IPS-NIHi7 (cell line): Measurements from ENCODE around the gene NUCB1.
"Not testable (repeated sequence)": the region's sequence is repeated elsewhere in the genome, so short reads cannot be mapped to it uniquely, and the experiment has no call there.

Experiments
- DNase-seq: peaks from one replicate; pipeline ENCODE4 v3.0.0; 2012; ENCODE audit warnings: mixed read lengths; ENCODE audit errors: extremely low spot score

Gene NUCB1

GRCh38 chr19:48899781-48900476, at the start of gene NUCB1:
Gene NUCB1 (plus strand): TSS chr19:48900312. CDS start chr19:48900797, 485 bp downstream.
- peak; percentile 100 for DNase-seq

GRCh38 chr19:48852292-48852691, 47.8 kb upstream of the NUCB1 start:
- no peak for DNase-seq

GRCh38 chr19:48853483-48853882, 46.6 kb upstream of the NUCB1 start:
- DNase-seq: no peak

- DNase-seq: no peak
These were observed 46.0 kb upstream of the NUCB1 start for GRCh38 chr19:48854103-48854502.

- DNase-seq: no peak
These were observed 43.2 kb upstream of the NUCB1 start for GRCh38 chr19:48856921-48857320.

GRCh38 chr19:48858984-48859710, 41.0 kb upstream of the NUCB1 start:
- peak; percentile 56 for DNase-seq

- peak; percentile 87 for DNase-seq
These were observed 40.2 kb upstream of the NUCB1 start for GRCh38 chr19:48859711-48860572.

- no peak for DNase-seq
These were observed 38.8 kb upstream of the NUCB1 start for GRCh38 chr19:48861313-48861712.

- no peak for DNase-seq
These were observed 37.3 kb upstream of the NUCB1 start for GRCh38 chr19:48862827-48863226.

GRCh38 chr19:48866692-48867091, 33.4 kb upstream of the NUCB1 start:
- DNase-seq: no peak

GRCh38 chr19:48867123-48867745, 32.9 kb upstream of the NUCB1 start:
- DNase-seq: no peak

- no peak for DNase-seq
These were observed 32.4 kb upstream of the NUCB1 start for GRCh38 chr19:48867746-48868113.

- peak; percentile 54 for DNase-seq
These were observed 31.8 kb upstream of the NUCB1 start, which contains the start of gene PLEKHA4 for GRCh38 chr19:48868114-48868886. Gene PLEKHA4 (minus strand): TSS chr19:48868617. CDS start chr19:48867620, 997 bp downstream.

- no peak for DNase-seq
These were observed 30.1 kb upstream of the NUCB1 start for GRCh38 chr19:48870048-48870447.

- not testable (repeated sequence) for DNase-seq
These were observed 28.5 kb upstream of the NUCB1 start for GRCh38 chr19:48871471-48872181.

GRCh38 chr19:48872182-48872883, 27.8 kb upstream of the NUCB1 start, which contains the start of gene PPP1R15A:
Gene PPP1R15A (plus strand): TSS chr19:48872421. CDS start chr19:48873234, 813 bp downstream.
- peak; percentile 97 for DNase-seq

- DNase-seq: peak; percentile 75
These were observed 27.1 kb upstream of the NUCB1 start for GRCh38 chr19:48872884-48873475.

- no peak for DNase-seq
These were observed 26.4 kb upstream of the NUCB1 start for GRCh38 chr19:48873476-48874302.
